Measurements from ENCODE around the gene RP9. TPM values are rescaled to one million over a fixed set of nuclear protein-coding genes. Genes with fewer than 3 reads are reported as not detected.
A peak's percentile ranks its signal among the peaks of the same experiment; 100 is the strongest.
"Not testable (repeated sequence)": the region's sequence is repeated elsewhere in the genome, so short reads cannot be mapped to it uniquely, and the experiment has no call there.

Gene RP9
- total RNA-seq, 1 donor from 2014 or later, result 8.1 TPM

GRCh38 chr7:33101906-33102305 is 7.3 kb downstream of the RP9 start:
- DNase-seq (ENCODE audit: low read depth in 2 of 2), result no peak

GRCh38 chr7:33100770-33101169 is 8.4 kb downstream of the RP9 start:
- no peak for DNase-seq (ENCODE audit: low read depth in 2 of 2)

GRCh38 chr7:33099154-33099940 is 9.9 kb downstream of the RP9 start:
- DNase-seq (ENCODE audit: low read depth in 2 of 2), result no peak

GRCh38 chr7:33094745-33095275 is 14.4 kb downstream of the RP9 start:
- not testable (repeated sequence) for DNase-seq (ENCODE audit: low read depth in 2 of 2)

- DNase-seq (ENCODE audit: low read depth in 2 of 2), result no peak
Observed at GRCh38 chr7:33093266-33093665, 15.9 kb downstream of the RP9 start.

- DNase-seq (ENCODE audit: low read depth in 2 of 2), result no peak
Observed at GRCh38 chr7:33091641-33092191, 17.5 kb downstream of the RP9 start.

GRCh38 chr7:33091111-33091531 is 18.1 kb downstream of the RP9 start:
- no peak for DNase-seq (ENCODE audit: low read depth in 2 of 2)

GRCh38 chr7:33089142-33089541 is 20.1 kb downstream of the RP9 start:
- DNase-seq (ENCODE audit: low read depth in 2 of 2), result no peak

- DNase-seq (ENCODE audit: low read depth in 2 of 2), result no peak
Observed at GRCh38 chr7:33087858-33088257, 21.3 kb downstream of the RP9 start.

GRCh38 chr7:33087356-33087755 is 21.8 kb downstream of the RP9 start:
- no peak for DNase-seq (ENCODE audit: low read depth in 2 of 2)

GRCh38 chr7:33079763-33080690 is 29.2 kb downstream of the RP9 start:
- DNase-seq (ENCODE audit: low read depth in 2 of 2), result no peak

- DNase-seq (ENCODE audit: low read depth in 2 of 2), result no peak
Observed at GRCh38 chr7:33079096-33079495, 30.1 kb downstream of the RP9 start.

GRCh38 chr7:33076737-33077136 is 32.5 kb downstream of the RP9 start:
- no peak for DNase-seq (ENCODE audit: low read depth in 2 of 2)

- DNase-seq (ENCODE audit: low read depth in 2 of 2), result no peak
Observed at GRCh38 chr7:33075818-33076518, 33.2 kb downstream of the RP9 start.

GRCh38 chr7:33073243-33073642 is 36.0 kb downstream of the RP9 start:
- DNase-seq (ENCODE audit: low read depth in 2 of 2), result no peak

GRCh38 chr7:33072471-33072870 is 36.7 kb downstream of the RP9 start:
- peak; percentile 36 to 71 for DNase-seq (ENCODE audit: low read depth in 2 of 2)

- DNase-seq (ENCODE audit: low read depth in 2 of 2), result no peak
Observed at GRCh38 chr7:33070831-33071230, 38.4 kb downstream of the RP9 start.

GRCh38 chr7:33070277-33070676 is 38.9 kb downstream of the RP9 start:
- no peak for DNase-seq (ENCODE audit: low read depth in 2 of 2)

- no peak for DNase-seq (ENCODE audit: low read depth in 2 of 2)
Observed at GRCh38 chr7:33067921-33068320, 41.3 kb downstream of the RP9 start.

GRCh38 chr7:33066771-33067170 is 42.4 kb downstream of the RP9 start:
- no peak for DNase-seq (ENCODE audit: low read depth in 2 of 2)

GRCh38 chr7:33065981-33066380 is 43.2 kb downstream of the RP9 start:
- DNase-seq (ENCODE audit: low read depth in 2 of 2), result no peak
